HG03432 (cell line): ENCODE results near the gene FANCC.
"Not testable (repeated sequence)": the region's sequence is repeated elsewhere in the genome, so short reads cannot be mapped to it uniquely, and the experiment has no call there.

Source experiments
- ATAC-seq: cut with Tn5 transposase; IDR thresholded peaks from one replicate; pipeline ENCODE4 v1.9.1; 2021; ENCODE audit warnings: mild to moderate bottlenecking, moderate library complexity; ENCODE audit not compliant: unreplicated experiment

The FANCC gene

DNA sequence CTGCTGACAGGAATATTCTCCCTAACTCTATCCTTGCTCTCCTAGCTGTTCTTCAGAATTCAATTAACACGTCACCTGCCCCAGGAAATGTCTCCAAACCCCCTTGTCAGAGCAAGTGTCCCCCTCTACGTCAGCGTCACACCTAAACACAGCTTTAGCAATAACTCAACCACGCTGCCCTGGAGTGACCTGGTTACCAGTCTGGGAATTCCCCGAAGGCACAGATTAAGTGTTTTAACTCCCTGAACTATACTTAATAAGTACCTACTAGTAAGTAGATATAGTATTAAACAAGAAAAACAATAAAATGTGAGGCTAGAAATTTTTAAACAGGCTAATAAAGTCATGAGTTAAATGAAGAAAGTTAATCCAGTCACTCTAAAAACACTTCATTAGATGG is 78.4 kb downstream of the FANCC start:
- ATAC-seq: no peak

DNA sequence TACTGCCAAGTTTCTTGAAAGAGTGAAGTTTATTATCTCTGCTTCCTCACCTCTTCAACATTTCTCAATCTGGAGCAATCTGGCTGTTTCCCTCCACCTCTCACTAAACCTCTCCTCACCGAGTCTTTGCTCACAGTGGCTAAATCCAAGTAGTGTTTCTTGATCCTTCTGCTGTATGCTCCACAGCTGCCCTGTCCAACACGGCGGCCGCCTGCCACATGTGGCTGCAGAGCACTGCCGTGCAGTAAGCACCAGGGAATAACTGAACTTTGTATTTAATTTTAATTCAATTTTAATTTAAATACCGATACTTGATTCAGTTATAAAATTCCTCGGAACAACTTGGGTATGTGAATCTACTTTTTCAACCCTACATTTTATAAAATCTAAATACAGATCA is 80.2 kb downstream of the FANCC start:
- no peak for ATAC-seq

DNA sequence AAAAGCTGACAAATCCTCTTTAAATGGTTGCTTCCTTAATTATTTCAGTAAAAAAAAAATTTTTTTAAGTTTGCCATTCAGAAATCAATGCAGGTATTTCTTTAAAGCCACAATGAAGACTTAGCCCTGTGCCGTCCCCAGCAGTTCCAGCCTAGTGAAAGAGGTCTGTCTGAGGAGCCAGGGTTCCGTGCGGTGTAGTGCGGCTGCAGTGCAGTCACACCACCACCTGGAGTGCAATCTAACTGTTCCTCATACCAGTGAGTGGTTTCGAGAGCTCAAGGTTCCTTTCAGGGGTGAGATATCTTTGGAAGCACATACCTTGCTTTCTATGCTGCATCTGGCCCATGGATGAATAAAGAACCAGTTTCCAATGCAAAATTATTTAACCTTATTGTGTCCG is 87.5 kb downstream of the FANCC start:
- ATAC-seq: no peak

DNA sequence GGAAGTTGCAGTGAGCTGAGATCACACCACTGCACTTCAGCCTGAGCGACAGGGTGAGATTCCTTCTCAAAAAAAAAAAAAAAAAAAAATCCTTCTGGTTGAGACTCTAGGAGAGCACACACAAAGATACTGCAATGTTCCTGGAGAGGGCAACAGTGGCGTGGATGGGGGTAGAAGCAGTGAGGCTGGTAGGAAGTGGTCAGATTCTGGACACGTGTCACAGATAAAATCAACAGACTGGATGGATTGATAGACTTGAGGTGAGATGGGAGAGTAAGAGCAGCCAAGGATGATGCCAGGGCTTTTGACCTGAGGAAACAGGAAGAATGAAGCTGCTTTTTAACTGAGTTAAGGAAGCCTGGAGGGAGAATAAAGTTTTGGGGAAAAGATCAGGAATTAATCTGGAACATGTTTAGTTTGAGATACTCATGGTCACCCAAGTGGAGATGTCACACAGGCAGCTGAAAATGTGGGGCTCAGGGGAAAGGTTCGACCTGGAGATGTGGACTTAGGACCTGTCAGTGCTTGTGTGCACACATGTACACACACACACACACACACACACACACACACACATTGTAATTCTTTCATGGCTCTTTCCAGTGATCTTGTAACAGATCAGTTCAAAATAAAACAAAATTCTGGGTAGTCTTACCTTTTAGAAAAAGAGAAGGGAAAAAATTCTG is 88.1 kb downstream of the FANCC start:
- ATAC-seq: no peak

DNA sequence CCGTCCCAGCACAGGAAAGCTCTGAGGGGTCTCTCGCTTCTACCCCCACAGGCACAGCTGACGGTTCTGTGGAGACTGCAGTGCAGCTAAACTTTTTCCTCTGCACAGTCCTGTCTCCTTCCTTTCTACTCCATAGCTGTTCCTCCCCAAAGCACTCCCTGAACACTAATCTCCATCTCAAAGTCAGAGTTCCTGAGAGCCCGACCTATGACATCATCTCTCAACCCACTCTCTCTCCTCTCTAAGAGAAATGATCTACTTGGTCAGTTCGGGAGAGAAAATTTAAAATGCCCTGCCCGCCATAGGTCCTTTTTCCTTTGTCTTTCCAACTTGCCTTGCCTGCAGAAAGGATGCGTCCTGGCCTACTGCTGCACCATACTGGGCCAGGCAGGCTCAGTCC is 90.6 kb downstream of the FANCC start:
- no peak for ATAC-seq

DNA sequence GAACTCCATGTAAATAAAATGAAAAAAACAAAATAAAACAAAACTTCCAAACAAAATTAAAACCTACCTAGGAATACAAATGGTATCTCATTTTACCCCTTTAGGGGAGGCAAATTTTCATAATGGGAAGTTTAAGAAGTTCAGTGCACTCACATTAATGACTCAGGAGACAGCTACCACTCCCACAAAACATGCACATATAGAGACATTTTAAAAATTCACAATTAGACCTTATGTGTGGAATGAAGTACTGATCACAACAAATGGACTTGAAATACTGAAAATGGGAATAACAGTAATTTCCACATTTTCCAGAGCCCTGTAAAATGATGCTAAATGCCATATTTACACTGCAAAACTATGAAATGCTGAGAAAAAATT is 91.8 kb downstream of the FANCC start:
- ATAC-seq: no peak

DNA sequence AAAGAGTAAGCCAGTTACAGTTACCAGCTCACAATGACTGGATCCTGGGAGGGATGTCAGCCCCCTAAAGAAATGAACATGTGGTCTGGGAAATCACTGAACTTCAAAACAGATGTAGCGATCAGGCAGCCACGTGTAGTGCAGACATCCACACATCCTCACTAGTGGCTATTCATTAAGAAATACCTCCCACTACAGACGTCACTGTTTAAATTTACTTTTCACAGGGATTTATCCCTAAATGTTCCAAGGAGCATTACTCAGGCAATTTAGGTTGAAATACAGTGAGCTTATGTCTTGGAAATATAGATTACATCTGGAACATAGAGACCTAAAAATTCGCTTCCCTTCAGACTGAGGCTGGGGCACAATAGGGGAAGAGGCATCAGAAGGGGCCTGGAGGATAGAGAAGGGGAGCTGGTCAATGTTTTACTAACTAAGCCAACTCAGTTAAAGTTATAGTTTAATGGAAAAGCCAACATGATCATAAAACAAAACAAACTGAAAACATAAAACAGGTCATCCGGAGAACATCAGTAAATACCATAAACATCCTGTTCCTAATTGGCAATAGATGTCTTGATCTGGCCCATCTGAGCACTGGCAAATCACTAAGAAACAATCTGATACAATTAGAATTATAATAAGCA is 92.3 kb downstream of the FANCC start:
- no peak for ATAC-seq

DNA sequence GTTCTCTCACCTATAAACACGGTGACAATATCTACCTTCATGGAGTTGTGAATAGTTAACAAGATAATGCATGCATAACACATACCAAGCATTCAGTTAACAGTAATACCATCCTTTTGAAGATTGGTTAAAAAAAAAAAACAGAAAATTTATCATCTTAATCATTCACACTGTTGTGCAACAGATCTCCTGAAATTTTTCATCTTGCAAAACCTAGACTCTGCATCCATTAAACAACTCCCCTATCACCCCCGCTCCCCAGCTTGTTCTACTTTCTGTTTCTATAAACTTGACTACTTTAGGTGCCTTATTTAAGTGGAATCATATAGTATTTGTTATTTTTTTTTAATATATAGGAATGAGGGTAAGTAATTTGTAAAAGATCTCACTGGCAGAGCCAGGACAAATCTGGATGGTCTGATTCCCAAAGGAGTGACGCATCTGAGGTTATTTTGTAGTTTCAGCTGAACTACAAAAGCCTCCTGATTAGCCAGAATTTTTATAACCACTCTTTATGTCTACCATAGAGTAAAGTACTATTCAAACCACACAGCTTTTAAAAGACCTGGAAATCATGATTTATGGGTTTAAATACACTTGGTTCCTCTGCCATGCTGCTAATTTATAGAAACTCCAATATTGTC is 93.0 kb downstream of the FANCC start:
- ATAC-seq: no peak

DNA sequence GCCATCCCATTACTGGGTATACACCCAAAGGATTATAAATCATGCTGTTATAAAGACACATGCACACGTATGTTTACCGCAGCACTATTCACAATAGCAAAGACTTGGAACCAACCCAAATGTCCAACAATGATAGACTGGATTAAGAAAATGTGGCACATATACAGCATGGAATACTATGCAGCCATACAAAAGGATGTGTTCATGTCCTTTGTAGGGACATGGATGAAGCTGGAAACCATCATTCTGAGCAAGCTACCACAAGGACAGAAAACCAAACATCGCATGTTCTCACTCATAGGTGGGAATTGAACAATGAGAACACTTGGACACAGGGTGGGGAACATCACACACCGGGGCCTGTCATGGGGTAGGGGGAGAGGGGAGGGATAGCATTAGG is 97.2 kb downstream of the FANCC start:
- not testable (repeated sequence) for ATAC-seq

DNA sequence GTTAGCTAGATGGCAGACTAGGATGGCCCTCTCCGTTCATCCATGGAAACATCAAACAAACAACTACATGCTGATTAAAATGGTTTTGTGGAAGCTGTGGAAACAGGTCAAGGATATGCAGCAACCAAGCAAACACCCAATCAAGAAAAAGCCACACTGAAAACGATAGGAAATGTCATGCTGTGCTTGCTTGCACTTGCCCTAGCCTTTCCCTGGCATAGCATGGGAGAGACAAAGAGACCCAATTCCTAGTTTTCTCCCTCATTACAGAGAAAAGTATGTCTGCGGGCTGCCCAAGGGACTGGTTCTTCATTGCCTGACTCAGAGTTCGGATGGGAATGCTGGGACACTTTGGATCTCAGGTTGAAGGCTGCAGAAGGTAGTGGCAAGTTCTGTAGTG is 98.7 kb downstream of the FANCC start:
- no peak for ATAC-seq

DNA sequence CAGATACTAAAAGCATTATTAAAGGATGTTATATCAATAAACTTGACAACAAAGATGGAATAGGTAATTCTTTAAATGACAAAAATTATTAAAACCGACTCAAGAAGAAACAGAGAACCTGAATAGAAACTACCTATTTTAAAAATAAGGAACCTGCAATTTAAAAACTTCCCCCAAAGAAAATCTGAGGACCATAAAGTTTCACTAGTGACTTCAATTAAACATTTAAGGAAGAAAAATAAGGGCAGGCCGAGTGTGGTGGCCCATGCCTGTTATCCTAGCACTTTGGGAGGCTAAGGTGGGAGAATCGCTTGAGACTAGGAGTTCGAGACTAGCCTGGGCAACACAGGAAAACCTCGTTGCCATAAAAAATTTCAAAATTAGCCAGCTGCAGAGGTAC is 99.6 kb downstream of the FANCC start:
- no peak for ATAC-seq

DNA sequence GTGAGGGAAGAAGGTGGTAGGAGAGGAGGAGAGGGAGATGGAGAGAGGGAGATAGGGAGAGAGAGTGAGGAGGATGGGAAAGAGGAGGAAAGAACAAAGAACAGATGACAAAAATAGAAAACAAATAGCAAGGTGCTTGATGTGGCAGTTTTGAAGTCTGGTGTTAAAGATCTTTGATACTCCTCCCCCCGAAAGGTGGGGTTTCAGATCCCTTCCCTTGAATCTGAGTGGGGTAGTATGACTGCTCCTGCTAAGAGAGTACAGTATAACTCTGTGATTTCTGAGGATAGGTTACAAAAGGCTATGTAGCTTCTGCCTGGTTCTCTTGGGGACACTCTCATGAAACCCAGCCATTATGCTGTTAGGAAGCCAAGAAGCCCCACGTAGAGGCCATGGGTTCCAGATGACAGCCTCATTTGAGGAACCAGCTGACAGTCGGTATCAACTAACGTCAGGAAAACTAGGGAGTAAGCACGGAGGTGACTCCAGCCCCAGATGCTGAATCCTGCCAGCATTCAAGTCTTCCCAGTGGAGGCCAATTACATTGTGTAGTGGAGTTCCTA is 102.1 kb downstream of the FANCC start:
- ATAC-seq: no peak

DNA sequence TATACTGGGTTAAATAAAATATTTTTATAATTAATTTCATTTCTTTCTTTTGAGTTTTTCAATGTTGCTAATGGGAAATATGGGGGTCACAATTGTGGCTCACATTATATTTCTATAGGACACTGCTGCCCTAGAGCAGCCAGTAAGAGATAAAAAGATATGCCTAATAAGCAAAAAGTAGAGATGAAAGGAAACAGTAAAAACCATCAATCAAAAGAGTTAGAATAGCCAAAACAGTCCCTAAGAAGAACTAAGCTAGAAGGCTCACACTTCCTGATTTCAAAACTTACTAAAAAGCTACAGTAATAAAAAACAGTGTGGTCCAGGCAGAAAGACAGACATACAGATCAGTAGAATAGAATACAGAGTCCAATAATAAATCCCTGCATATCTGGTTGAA is 104.4 kb downstream of the FANCC start:
- ATAC-seq: no peak

DNA sequence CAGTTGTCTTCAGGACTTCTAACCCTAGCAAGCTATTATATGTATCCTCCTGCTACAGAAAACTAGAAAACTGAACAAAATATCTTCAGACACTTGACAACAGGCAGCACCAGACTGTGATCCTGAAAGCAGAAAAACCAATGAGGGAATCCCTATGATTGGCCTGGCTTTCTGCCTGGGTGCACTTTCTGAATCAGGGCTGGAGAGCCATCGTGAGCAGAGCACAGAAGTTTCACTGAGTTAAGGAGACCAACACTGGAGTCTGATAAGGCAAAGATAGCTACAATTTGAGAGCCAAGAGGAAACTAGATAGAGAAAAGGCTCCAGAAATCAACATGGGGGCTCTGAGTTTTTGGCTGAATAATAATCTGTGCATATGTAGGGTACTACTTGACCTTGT is 106.5 kb downstream of the FANCC start:
- ATAC-seq: no peak

DNA sequence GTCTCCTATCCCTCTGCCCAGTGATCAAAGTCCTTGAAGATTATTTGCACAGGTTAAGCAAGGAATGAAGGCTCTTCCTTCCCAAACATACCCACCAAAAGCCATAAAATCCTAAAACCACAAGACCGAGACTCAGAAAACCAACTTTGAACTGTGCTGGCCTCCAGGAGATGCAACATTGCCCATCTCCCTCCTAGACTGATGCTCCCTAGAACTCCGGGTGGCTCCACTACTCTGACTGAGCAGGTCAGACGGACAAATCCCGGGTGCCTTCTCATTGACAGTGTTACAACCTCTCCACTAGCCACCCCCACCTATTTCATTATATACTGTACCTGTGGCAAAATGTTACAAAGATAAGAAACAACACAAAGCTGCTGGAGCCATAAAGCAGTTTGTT is 110.1 kb downstream of the FANCC start:
- no peak for ATAC-seq

DNA sequence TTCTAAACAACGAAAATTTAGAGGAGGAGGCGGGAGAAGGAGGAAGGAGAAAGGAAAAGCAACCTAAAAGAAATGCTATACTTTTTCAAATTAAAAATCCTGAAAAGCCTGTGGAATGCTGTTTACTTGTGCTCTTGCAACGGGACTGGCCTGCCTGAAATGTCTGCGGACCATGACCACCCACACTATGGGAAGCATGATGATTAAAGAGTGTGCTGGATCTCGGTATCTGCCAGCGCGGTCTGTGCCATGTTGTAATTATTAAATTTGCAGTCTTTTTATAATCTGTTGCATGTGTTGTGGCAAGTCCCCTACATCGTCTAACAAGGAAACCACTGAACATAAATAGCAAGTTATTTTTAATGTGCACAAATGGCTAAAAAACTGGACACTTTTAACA is 111.4 kb downstream of the FANCC start:
- ATAC-seq: no peak

DNA sequence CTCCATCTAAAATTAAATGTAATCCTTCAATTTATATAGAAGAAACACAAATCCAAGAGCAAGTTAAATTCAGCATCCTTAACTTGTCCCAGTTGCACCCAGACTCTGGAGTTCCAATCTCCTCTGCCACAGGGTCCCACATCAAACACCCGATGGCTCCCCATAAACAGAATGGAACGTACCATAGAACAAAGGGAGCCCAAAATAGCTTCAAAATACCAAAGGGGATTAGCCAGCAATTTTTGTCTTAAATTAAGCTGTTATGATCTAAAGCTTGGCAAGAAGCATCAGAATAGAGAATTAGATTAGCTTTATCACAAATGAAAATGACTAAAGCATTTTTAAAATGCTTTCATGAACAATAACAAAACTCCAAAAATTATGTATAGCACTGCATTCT is 112.8 kb downstream of the FANCC start:
- ATAC-seq: no peak

DNA sequence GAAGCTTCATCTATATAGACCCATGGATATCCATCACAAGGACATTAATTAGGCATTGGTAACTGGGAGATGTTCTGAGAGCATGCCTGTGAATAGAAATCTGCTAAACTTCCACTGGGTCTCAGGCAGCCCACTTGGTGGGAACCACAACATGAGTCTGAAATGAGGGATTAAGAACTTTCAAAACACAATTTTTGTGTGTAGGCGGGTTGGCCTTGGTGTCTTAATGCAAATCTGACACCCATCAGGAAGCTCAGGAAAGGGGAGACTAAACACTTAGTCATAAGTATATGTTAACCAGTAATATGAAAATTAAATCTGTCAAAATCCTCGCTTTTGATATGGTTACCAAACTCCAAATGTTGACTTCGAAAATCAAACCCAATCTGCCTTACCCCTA is 113.2 kb downstream of the FANCC start:
- no peak for ATAC-seq

DNA sequence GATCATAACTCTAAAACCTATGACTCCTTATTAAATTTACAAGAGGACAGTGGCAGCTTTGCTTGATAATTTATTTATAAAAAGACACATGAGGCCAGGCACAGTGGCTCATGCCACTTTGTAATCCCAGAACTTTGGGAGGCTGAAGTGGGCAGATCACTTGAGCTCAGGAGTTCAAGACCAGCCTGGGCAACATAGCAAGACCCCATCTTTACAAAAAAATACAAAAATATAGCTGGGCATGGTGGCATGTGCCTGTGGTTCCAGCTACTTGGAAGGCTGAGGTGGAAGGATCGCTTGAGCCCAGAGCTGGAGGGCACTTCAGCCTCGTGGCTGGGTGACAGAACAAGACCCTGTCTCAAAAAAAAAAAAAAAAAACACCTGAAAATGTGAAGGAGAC is 114.5 kb downstream of the FANCC start:
- not testable (repeated sequence) for ATAC-seq

DNA sequence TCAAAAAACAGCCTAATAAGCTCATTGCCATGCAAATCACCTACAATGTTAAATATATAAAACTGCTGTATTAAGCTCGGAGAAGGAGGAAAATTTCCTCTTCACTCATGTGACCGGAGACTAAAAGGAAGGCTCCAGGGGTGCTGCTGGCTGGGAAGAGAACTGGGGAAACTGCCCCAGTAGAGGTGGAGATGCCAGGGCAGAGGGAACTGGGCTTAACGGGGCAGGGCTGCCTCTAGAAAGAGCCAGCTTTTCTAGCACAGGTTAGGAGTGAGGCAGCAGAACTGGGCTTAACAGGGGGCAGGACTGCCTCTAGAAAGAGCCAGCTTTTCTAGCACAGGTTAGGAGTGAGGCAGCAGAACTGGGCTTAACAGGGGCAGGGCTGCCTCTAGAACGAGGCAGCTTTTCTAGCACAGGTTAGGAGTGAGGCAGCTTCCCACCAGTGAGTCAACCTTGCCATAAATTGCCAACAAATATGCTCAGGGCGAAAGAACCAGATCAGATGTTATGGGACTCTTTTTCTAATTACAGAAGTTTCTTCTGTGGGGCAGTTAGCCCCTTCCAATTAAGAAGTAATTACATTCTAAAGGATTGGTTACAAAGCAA is 115.3 kb downstream of the FANCC start:
- ATAC-seq: no peak

DNA sequence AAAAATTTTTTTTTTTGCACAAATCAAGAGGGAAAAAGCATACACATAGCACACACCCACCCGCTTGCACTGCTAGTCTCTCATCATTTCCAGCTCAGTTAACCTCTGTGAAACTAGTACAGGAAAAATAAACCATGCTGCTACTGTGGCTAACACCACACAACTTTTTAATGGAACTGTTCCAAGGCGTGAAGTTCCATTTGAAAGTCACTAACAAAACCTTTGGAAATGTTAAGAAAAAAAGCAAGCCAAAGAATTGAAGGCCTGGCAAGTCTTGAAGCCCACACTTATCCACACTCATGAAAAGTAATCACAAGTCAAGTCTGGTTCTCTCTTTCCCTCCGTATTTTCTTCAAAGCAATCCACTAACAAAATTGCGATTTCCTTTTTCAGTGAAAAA is 116.3 kb downstream of the FANCC start:
- ATAC-seq: no peak
